Activated CD8-positive, alpha-beta T cell treated with anti-CD3 and anti-CD28 coated beads, Interleukin-2, amount 10 ng/mL, durations not matched to agents 7 days and 5 days (primary cell): Measurements from ENCODE around the gene DTNB. TPM values are rescaled to one million over a fixed set of nuclear protein-coding genes. Genes with fewer than 3 reads are reported as not detected.
A peak's percentile ranks its signal among the peaks of the same experiment; 100 is the strongest.

Experiments used
- ATAC-seq: fragments of 150-1000 bp; cut with Tn5 transposase; one replicate; pipeline ENCODE4 v1.10.0; 2021; ENCODE audit warnings: moderate library complexity
- CTCF ChIA-PET: fragments of 350-600 bp; sonication (Branson Sonifier 250); formaldehyde crosslinking; loops from one replicate; lab custom pipeline; 2021; ENCODE audit warnings: antibody characterized with exemption; lab: Charles Lee
- POLR2A ChIA-PET: fragments of 350-600 bp; sonication (Branson Sonifier 250); formaldehyde crosslinking; loops from one replicate; lab custom pipeline; 2021; ENCODE audit warnings: antibody characterized with exemption; lab: Charles Lee
- DNase-seq: peaks from one replicate; pipeline ENCODE4 v3.0.0-alpha.2; 2020
- H3K27ac Mint-ChIP-seq: one replicate; pipeline ENCODE4 v1.8.0; 2021; ENCODE audit warnings: mild to moderate bottlenecking, mixed read lengths
- H3K27me3 Mint-ChIP-seq: one replicate; pipeline ENCODE4 v1.8.0; 2021; ENCODE audit warnings: low read depth, mixed read lengths
- H3K36me3 Mint-ChIP-seq: one replicate; pipeline ENCODE4 v1.8.0; 2021; ENCODE audit warnings: low read depth, mixed read lengths
- H3K4me1 Mint-ChIP-seq: one replicate; pipeline ENCODE4 v1.8.0; 2021; ENCODE audit warnings: low read depth, mixed read lengths
- H3K4me3 Mint-ChIP-seq: one replicate; pipeline ENCODE4 v1.8.0; 2021; ENCODE audit warnings: mild to moderate bottlenecking, mixed read lengths
- H3K9me3 Mint-ChIP-seq: one replicate; pipeline ENCODE4 v1.8.0; 2022; ENCODE audit warnings: mixed read lengths; ENCODE audit not compliant: insufficient read depth
- total RNA-seq, 2 experiments: library from RNA; stranded (reverse); gene quantifications; one replicate each; pipeline ENCODE4 v1.2.3, GENCODE V29; 2021

Gene DTNB
- total RNA-seq, 2 experiments from 2014 or later, result 29.2 to 31.2 TPM

GRCh38 chr2:25400576-25401216, 272.7 kb downstream of the DTNB start:
- H3K9me3 Mint-ChIP-seq, result no peaks in the 10 kb centered on the region
- CTCF ChIA-PET, result interaction anchor here (4.3 to 5.7 kb wide), 2 partner anchors 23 to 38 kb away, joined by 25 to 28 read pairs; no protein-coding TSS in a partner anchor

DNA sequence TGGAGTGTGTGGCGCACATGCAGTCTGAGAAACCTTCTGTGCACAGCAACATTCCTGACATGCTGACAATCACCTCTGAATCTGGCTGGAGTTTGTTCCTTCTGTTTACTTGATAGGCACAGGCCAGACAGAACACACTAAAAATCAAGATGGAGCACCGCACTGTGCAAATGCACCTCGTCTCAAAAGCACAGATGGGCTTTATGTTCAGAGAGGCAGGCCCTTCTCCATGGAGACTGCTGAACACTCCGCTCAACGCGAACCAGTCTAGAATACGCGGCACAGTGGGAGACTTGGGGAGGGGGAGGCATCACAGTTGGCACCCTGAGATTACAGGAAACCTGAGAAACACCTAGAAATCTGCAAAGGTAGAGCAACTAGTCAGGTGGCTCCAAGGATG, 273.2 kb downstream of the DTNB start:
- no peak overlapping the region for H3K4me3 Mint-ChIP-seq
- H3K27ac Mint-ChIP-seq, result no peak overlapping the region
- ChIA-PET CTCF (interaction anchor here (4.3 to 5.7 kb wide), 2 partner anchors 23 to 38 kb away, joined by 25 to 28 read pairs; no protein-coding TSS in a partner anchor), POLR2A (no interaction called here)
- no peaks in the 10 kb centered on the region for H3K27me3 Mint-ChIP-seq
- peaks cover 10% of the 10 kb centered on the region for H3K36me3 Mint-ChIP-seq
- H3K4me1 Mint-ChIP-seq, result peaks cover 38% of the 10 kb centered on the region
- ATAC-seq (no peak), DNase-seq (no peak)
- H3K9me3 Mint-ChIP-seq, result no peaks in the 10 kb centered on the region

More at GRCh38 chr2:25400576-25401216, 272.7 kb downstream of the DTNB start:
- DNase-seq (no peak), ATAC-seq (no peak)
- POLR2A ChIA-PET, result no interaction called here
- peaks cover 40% of the 10 kb centered on the region for H3K4me1 Mint-ChIP-seq
- H3K27me3 Mint-ChIP-seq, result no peaks in the 10 kb centered on the region
- peak overlapping the region; percentile 57 for H3K27ac Mint-ChIP-seq
- H3K36me3 Mint-ChIP-seq, result peaks cover 10% of the 10 kb centered on the region
- H3K4me3 Mint-ChIP-seq, result no peak overlapping the region

GRCh38 chr2:25398534-25398933, 274.8 kb downstream of the DTNB start:
- Mint-ChIP-seq H3K27ac (no peak overlapping the region), H3K4me1 (peaks cover 29% of the 10 kb centered on the region), H3K36me3 (peaks cover 14% of the 10 kb centered on the region), H3K27me3 (no peaks in the 10 kb centered on the region), H3K9me3 (no peaks in the 10 kb centered on the region), H3K4me3 (no peak overlapping the region)
- ATAC-seq, result no peak
- DNase-seq, result no peak
- CTCF ChIA-PET, result no interaction called here
- POLR2A ChIA-PET, result no interaction called here

DNA sequence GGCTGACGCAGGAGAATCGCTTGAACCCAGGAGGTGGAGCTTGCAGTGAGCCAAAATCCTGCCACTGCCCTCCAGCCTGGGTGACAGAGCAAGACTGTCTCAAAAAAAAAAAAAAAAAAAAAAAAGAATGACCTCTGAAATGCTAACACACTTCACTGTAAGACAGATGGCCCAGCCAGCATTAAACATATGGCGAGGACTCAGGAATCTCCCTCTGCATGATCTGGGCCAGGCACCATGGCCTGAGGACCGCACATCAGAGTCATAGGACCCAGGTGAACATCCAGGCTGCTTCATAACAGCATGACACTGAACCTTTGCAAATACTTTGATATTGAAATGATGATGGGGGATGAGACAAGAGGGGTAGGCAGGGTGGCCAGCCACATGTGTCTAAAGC, 275.6 kb downstream of the DTNB start:
- no peaks in the 10 kb centered on the region for H3K9me3 Mint-ChIP-seq
- ChIA-PET POLR2A (no interaction called here), CTCF (no interaction called here)
- peaks cover 14% of the 10 kb centered on the region for H3K36me3 Mint-ChIP-seq
- no peak overlapping the region for H3K27ac Mint-ChIP-seq
- H3K27me3 Mint-ChIP-seq, result no peaks in the 10 kb centered on the region
- DNase-seq, result no peak
- peaks cover 21% of the 10 kb centered on the region for H3K4me1 Mint-ChIP-seq
- no peak overlapping the region for H3K4me3 Mint-ChIP-seq
- no peak for ATAC-seq

DNA sequence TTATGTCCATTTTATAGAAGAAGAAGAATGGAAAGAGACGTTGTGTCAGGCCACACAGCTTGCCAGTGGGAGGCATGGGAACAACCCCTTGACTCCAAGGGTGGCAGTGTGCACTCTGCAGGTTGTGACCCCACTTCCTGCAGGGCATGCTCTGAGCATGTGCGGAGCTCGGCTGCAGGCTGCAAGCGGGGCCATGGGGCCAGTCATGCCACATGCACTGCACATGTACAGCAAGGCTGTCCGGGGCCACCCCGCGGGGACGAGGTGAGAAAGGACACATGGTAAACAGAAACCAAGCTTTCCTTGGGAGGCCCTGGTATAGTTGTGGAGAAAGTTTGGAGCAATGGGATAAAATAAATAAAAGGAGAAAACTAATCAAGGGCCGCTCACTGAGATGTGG, 284.2 kb downstream of the DTNB start:
- POLR2A ChIA-PET, result interaction anchor here (0.6 to 0.9 kb wide), 2 partner anchors 15 to 31 kb away, joined by 3 read pairs; no protein-coding TSS in a partner anchor
- Mint-ChIP-seq H3K27ac (peak overlapping the region; percentile 34), H3K9me3 (no peaks in the 10 kb centered on the region), H3K4me1 (peaks cover 22% of the 10 kb centered on the region), H3K4me3 (no peak overlapping the region), H3K36me3 (peaks cover 19% of the 10 kb centered on the region), H3K27me3 (no peaks in the 10 kb centered on the region)
- CTCF ChIA-PET, result interaction anchor here (1.0 to 5.2 kb wide), 3 partner anchors 12 to 28 kb away, joined by 3 to 24 read pairs (median 5); no protein-coding TSS in a partner anchor
- DNase-seq, result no peak
- no peak for ATAC-seq

DNA sequence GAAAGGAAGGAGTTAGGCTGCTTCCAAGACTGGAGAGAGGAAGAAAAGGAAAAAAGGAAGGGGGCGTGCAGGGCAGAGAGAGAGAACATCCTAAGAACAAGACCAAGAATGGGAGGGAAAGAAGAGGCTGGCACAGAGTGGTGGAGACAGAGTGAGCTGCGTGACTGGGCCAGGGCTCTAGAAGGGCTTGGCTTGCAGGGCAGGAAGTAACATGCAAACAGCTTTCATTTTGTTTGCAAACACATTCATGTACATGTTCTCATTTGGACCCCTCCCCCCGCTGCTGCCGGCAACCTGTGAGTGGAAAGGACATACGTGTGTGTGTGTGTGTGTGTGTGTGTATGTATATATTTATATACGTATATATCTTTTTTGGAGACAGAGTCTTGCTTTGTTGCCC, 284.9 kb downstream of the DTNB start:
- Mint-ChIP-seq H3K4me1 (peaks cover 22% of the 10 kb centered on the region), H3K9me3 (no peaks in the 10 kb centered on the region), H3K4me3 (no peak overlapping the region), H3K27ac (peak overlapping the region; percentile 31), H3K27me3 (no peaks in the 10 kb centered on the region), H3K36me3 (peaks cover 15% of the 10 kb centered on the region)
- POLR2A ChIA-PET, result interaction anchor here (0.6 to 0.9 kb wide), 2 partner anchors 12 to 15 kb away, joined by 3 read pairs; no protein-coding TSS in a partner anchor
- CTCF ChIA-PET, result interaction anchor here (0.5 to 5.2 kb wide), 4 partner anchors 12 to 220 kb away, joined by 3 to 24 read pairs (median 3); no protein-coding TSS in a partner anchor
- DNase-seq, result peak; percentile 45
- peak; percentile 71 for ATAC-seq

- ChIA-PET POLR2A (no interaction called here), CTCF (interaction anchor here (0.5 to 5.2 kb wide), 4 partner anchors 11 to 221 kb away, joined by 3 to 24 read pairs (median 3); no protein-coding TSS in a partner anchor)
- H3K27ac Mint-ChIP-seq, result peak overlapping the region; percentile 31
- H3K27me3 Mint-ChIP-seq, result no peaks in the 10 kb centered on the region
- H3K9me3 Mint-ChIP-seq, result no peaks in the 10 kb centered on the region
- H3K4me1 Mint-ChIP-seq, result peaks cover 22% of the 10 kb centered on the region
- no peak for DNase-seq
- ATAC-seq, result no peak
- no peak overlapping the region for H3K4me3 Mint-ChIP-seq
- peaks cover 15% of the 10 kb centered on the region for H3K36me3 Mint-ChIP-seq
Measured at GRCh38 chr2:25387876-25388449, 285.4 kb downstream of the DTNB start.

- ATAC-seq, result no peak
- peak overlapping the region; percentile 24 for H3K27ac Mint-ChIP-seq
- POLR2A ChIA-PET, result interaction anchor here (2.5 kb wide), 1 partner anchor 9 kb away, joined by 8 read pairs; no protein-coding TSS in a partner anchor
- CTCF ChIA-PET, result interaction anchor here (1.5 to 5.2 kb wide), 2 partner anchors 10 to 25 kb away, joined by 8 to 24 read pairs; no protein-coding TSS in a partner anchor
- no peak for DNase-seq
- no peak overlapping the region for H3K4me3 Mint-ChIP-seq
- no peaks in the 10 kb centered on the region for H3K27me3 Mint-ChIP-seq
- no peaks in the 10 kb centered on the region for H3K9me3 Mint-ChIP-seq
- H3K36me3 Mint-ChIP-seq, result peaks cover 15% of the 10 kb centered on the region
- peaks cover 22% of the 10 kb centered on the region for H3K4me1 Mint-ChIP-seq
Measured at GRCh38 chr2:25386971-25387875, 286.2 kb downstream of the DTNB start.

- no peaks in the 10 kb centered on the region for H3K27me3 Mint-ChIP-seq
- peaks cover 14% of the 10 kb centered on the region for H3K36me3 Mint-ChIP-seq
- no peak overlapping the region for H3K4me3 Mint-ChIP-seq
- ChIA-PET CTCF (interaction anchor here (1.0 to 5.2 kb wide), 3 partner anchors 9 to 67 kb away, joined by 4 to 24 read pairs (median 8); no protein-coding TSS in a partner anchor), POLR2A (interaction anchor here (2.5 kb wide), 1 partner anchor 8 kb away, joined by 8 read pairs; no protein-coding TSS in a partner anchor)
- DNase-seq (no peak), ATAC-seq (no peak)
- H3K4me1 Mint-ChIP-seq, result peaks cover 20% of the 10 kb centered on the region
- H3K27ac Mint-ChIP-seq, result no peak overlapping the region
- H3K9me3 Mint-ChIP-seq, result no peaks in the 10 kb centered on the region
Measured at GRCh38 chr2:25385910-25386309, 287.5 kb downstream of the DTNB start.

GRCh38 chr2:25383806-25384205, 289.6 kb downstream of the DTNB start:
- Mint-ChIP-seq H3K4me3 (no peak overlapping the region), H3K27ac (no peak overlapping the region), H3K4me1 (peaks cover 32% of the 10 kb centered on the region), H3K9me3 (no peaks in the 10 kb centered on the region), H3K36me3 (peaks cover 13% of the 10 kb centered on the region), H3K27me3 (no peaks in the 10 kb centered on the region)
- ATAC-seq, result no peak
- ChIA-PET POLR2A (no interaction called here), CTCF (interaction anchor here (0.7 to 1.7 kb wide), 3 partner anchors 18 to 107 kb away, joined by 3 to 5 read pairs (median 3); no protein-coding TSS in a partner anchor)
- DNase-seq, result no peak

DNA sequence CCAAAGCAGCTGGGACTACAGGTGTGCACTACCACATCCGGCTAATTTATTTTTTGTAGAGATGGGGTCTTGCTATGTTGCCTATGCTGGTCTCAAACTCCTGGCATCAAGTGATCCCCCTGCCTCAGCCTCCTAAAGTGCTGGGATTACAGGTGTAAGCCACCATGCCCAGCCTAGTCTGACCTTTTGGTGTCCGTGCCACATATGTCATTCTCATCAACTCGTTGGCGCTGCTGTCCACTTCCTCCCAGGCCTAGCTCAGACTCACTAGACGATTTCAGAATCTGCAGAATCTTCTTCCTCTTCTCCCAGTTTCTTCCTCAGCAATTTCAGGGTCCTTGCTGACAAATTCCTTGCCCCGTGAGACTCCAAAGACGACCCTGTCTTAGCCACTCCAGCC, 291.9 kb downstream of the DTNB start:
- Mint-ChIP-seq H3K27ac (no peak overlapping the region), H3K4me3 (no peak overlapping the region), H3K4me1 (peaks cover 35% of the 10 kb centered on the region), H3K27me3 (no peaks in the 10 kb centered on the region), H3K36me3 (peaks cover 6% of the 10 kb centered on the region), H3K9me3 (no peaks in the 10 kb centered on the region)
- ChIA-PET CTCF (interaction anchor here (0.7 kb wide), 1 partner anchor 19 kb away, joined by 3 read pairs; no protein-coding TSS in a partner anchor), POLR2A (no interaction called here)
- DNase-seq (no peak), ATAC-seq (no peak)
